WTC11 (cell line): Measurements from ENCODE around the gene TBX4. TPM values are rescaled to one million over a fixed set of nuclear protein-coding genes. Genes with fewer than 3 reads are reported as not detected.

ENCODE experiments used
- ATAC-seq: fragments of 200-7000 bp; cut with Tn5 transposase; 2 replicates; pipeline ENCODE4 v1.10.0; 2021; ENCODE audit warnings: mild to moderate bottlenecking, moderate library complexity
- CTCF ChIA-PET: fragments of 300-600 bp; sonication (Branson Sonifier 250); formaldehyde crosslinking; loops from one replicate; lab custom pipeline; 2021; ENCODE audit warnings: antibody characterized with exemption; lab: Charles Lee
- POLR2A ChIA-PET: fragments of 350-600 bp; sonication (Branson Sonifier 250); formaldehyde crosslinking; loops from one replicate; lab custom pipeline; 2021; ENCODE audit warnings: antibody characterized with exemption; lab: Charles Lee
- DNase-seq: peaks from one replicate; pipeline ENCODE4 v3.0.0; 2021; ENCODE audit warnings: low spot score
- H3K27ac Mint-ChIP-seq: 2 replicates; pipeline ENCODE4 v1.8.0; 2021; ENCODE audit warnings: mixed read lengths
- H3K27me3 Mint-ChIP-seq: 2 replicates; pipeline ENCODE4 v1.8.0; 2021; ENCODE audit warnings: low read depth, mild to moderate bottlenecking, moderate library complexity, mixed read lengths
- H3K36me3 Mint-ChIP-seq: 2 replicates; pipeline ENCODE4 v1.8.0; 2021; ENCODE audit warnings: mixed read lengths
- H3K4me1 Mint-ChIP-seq: 2 replicates; pipeline ENCODE4 v1.8.0; 2022; ENCODE audit warnings: mixed read lengths
- H3K4me3 Mint-ChIP-seq: 2 replicates; pipeline ENCODE4 v1.8.0; 2021; ENCODE audit warnings: mild to moderate bottlenecking, moderate library complexity, mixed read lengths
- H3K9me3 Mint-ChIP-seq: 2 replicates; pipeline ENCODE4 v1.8.0; 2021; ENCODE audit warnings: mixed read lengths
- CREM ChIP-seq: sonication (generic); formaldehyde crosslinking; IDR thresholded peaks from 2 replicates; pipeline ENCODE4 v1.8.1; 2022; ENCODE audit warnings: mild to moderate bottlenecking, missing genetic modification reagents, moderate library complexity
- ELF4 ChIP-seq: sonication (generic); formaldehyde crosslinking; IDR thresholded peaks from 2 replicates; pipeline ENCODE4 v1.8.1; 2022; ENCODE audit warnings: low read depth, mild to moderate bottlenecking, moderate library complexity, missing genetic modification reagents
- ESRRA ChIP-seq: sonication (generic); formaldehyde crosslinking; IDR thresholded peaks from 2 replicates; pipeline ENCODE4 v1.8.1; 2022; ENCODE audit warnings: mild to moderate bottlenecking, missing genetic modification reagents, borderline replicate concordance
- ETV6 ChIP-seq: sonication (generic); formaldehyde crosslinking; IDR thresholded peaks from 2 replicates; pipeline ENCODE4 v1.8.1; 2022; ENCODE audit warnings: mild to moderate bottlenecking, missing genetic modification reagents
- GRHL2 ChIP-seq: fragments of 250-450 bp; sonication (Bioruptor Pico); IDR thresholded peaks from 2 replicates; pipeline ENCODE4 v1.8.0; 2022; ENCODE audit warnings: mild to moderate bottlenecking, moderate library complexity; ENCODE audit not compliant: insufficient replicate concordance, severe bottlenecking
- JUN ChIP-seq: sonication (generic); formaldehyde crosslinking; IDR thresholded peaks from 2 replicates; pipeline ENCODE4 v1.8.0; 2023; ENCODE audit warnings: mild to moderate bottlenecking, missing genetic modification reagents
- MXD4 ChIP-seq: fragments of 250-450 bp; sonication (Bioruptor Pico); IDR thresholded peaks from 2 replicates; pipeline ENCODE4 v1.8.0; 2021; ENCODE audit warnings: mild to moderate bottlenecking, moderate library complexity, borderline replicate concordance
- NFE2L1 ChIP-seq: sonication (generic); formaldehyde crosslinking; IDR thresholded peaks from 2 replicates; pipeline ENCODE4 v1.8.1; 2023; ENCODE audit warnings: missing genetic modification reagents
- NR3C1 ChIP-seq: sonication (generic); formaldehyde crosslinking; conservative IDR thresholded peaks from 2 replicates; pipeline ENCODE4 v1.8.1; 2023; ENCODE audit warnings: low read depth, mild to moderate bottlenecking, missing genetic modification reagents
- PRRX2 ChIP-seq: fragments of 250-450 bp; sonication (Bioruptor Pico); IDR thresholded peaks from 2 replicates; pipeline ENCODE4 v1.8.0; 2021; ENCODE audit warnings: mild to moderate bottlenecking
- SP1 ChIP-seq: sonication (generic); formaldehyde crosslinking; conservative IDR thresholded peaks from 2 replicates; pipeline ENCODE4 v1.8.1; 2022; ENCODE audit warnings: missing genetic modification reagents
- ZNF416 ChIP-seq: fragments of 250-450 bp; sonication (Bioruptor Pico); IDR thresholded peaks from 2 replicates; pipeline ENCODE4 v1.9.0; 2021; ENCODE audit warnings: mild to moderate bottlenecking, inconsistent platforms
- ZNF671 ChIP-seq: fragments of 250-450 bp; sonication (Bioruptor Pico); IDR thresholded peaks from 2 replicates; pipeline ENCODE4 v1.8.0; 2021; ENCODE audit warnings: mild to moderate bottlenecking
- total RNA-seq: library from RNA; stranded (reverse); gene quantifications from 3 replicates; pipeline ENCODE4 v1.2.3, GENCODE V29; 2021
- TF ChIP-seq, protein P1 (sequence below): sonication (generic); formaldehyde crosslinking; IDR thresholded peaks from 2 replicates; pipeline ENCODE4 v1.8.1; 2022; ENCODE audit warnings: mild to moderate bottlenecking, missing genetic modification reagents, moderate library complexity, borderline replicate concordance
- TF ChIP-seq, protein P2 (sequence below): sonication (generic); formaldehyde crosslinking; conservative IDR thresholded peaks from 2 replicates; pipeline ENCODE4 v1.8.1; 2022; ENCODE audit warnings: mild to moderate bottlenecking, missing genetic modification reagents
- TF ChIP-seq, protein P3 (sequence below): fragments of 200-600 bp; IDR thresholded peaks from 2 replicates; pipeline ENCODE4 v1.8.0; 2022; ENCODE audit warnings: antibody characterized with exemption
- TF ChIP-seq, protein P4 (sequence below): sonication (generic); formaldehyde crosslinking; IDR thresholded peaks from 2 replicates; pipeline ENCODE4 v1.8.0; 2022; ENCODE audit warnings: missing genetic modification reagents
- TF ChIP-seq, protein P5 (sequence below): sonication (generic); formaldehyde crosslinking; IDR thresholded peaks from 2 replicates; pipeline ENCODE4 v1.8.1; 2022; ENCODE audit warnings: low read depth, mild to moderate bottlenecking, moderate library complexity, missing genetic modification reagents, borderline replicate concordance

The TBX4 gene
- total RNA-seq, 1 experiment from 2014 or later, result not detected

DNA sequence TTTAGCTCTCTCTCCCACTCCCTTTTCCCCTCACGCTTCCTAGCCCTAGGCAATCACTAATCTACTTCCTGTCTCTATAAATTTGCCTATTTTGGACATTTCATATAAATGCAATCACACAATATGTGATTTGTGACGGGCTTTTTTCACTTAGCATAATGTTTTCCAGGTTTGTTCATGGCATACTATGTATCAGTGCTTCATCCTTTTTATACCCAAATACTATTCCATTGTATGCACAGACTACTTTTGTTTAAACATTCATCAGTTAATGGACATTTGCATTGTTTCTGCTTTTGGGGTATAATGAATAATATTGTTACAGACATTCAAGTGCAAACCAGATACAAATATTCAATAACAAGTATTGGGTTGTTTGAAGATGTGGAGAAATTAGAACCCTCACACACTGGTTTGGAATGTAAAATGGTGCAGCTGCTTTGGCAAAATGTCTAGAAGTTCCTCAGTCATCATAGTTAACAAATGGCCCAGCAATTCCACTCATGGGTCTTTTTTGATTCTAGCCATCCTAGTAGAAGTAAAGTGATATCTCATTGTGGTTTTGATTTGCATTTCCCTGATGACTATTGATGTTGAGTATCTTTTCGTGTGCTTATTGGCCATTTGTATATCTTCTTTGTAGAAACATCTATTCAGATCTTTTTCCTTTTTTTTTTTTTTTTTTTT is 67.7 kb downstream of the TBX4 start:
- no peak for DNase-seq
- ATAC-seq, result no peak
- Mint-ChIP-seq H3K9me3 (no peaks in the 10 kb centered on the region), H3K4me3 (no peak overlapping the region), H3K27ac (no peak overlapping the region), H3K27me3 (no peaks in the 10 kb centered on the region)
- POLR2A ChIA-PET, result no interaction called here
- CTCF ChIA-PET, result no interaction called here
- TF ChIP-seq GRHL2 (CRISPR knock-in tag) (no peak), NR3C1 (CRISPR knock-in tag) (no peak), JUN (CRISPR knock-in tag) (no peak), CREM (no peak), MXD4 (no peak), ETV6 (no peak), SP1 (CRISPR knock-in tag) (no peak), ZNF671 (CRISPR knock-in tag) (no peak), ELF4 (CRISPR knock-in tag) (no peak), NFE2L1 (CRISPR knock-in tag) (no peak), ZNF416 (no peak), ESRRA (CRISPR knock-in tag) (no peak)
- TF ChIP-seq, protein P1, sequence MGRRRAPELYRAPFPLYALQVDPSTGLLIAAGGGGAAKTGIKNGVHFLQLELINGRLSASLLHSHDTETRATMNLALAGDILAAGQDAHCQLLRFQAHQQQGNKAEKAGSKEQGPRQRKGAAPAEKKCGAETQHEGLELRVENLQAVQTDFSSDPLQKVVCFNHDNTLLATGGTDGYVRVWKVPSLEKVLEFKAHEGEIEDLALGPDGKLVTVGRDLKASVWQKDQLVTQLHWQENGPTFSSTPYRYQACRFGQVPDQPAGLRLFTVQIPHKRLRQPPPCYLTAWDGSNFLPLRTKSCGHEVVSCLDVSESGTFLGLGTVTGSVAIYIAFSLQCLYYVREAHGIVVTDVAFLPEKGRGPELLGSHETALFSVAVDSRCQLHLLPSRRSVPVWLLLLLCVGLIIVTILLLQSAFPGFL (CRISPR knock-in tag), result no peak
- TF ChIP-seq, protein P2, sequence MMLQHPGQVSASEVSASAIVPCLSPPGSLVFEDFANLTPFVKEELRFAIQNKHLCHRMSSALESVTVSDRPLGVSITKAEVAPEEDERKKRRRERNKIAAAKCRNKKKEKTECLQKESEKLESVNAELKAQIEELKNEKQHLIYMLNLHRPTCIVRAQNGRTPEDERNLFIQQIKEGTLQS, result no peak
- TF ChIP-seq, protein P3, sequence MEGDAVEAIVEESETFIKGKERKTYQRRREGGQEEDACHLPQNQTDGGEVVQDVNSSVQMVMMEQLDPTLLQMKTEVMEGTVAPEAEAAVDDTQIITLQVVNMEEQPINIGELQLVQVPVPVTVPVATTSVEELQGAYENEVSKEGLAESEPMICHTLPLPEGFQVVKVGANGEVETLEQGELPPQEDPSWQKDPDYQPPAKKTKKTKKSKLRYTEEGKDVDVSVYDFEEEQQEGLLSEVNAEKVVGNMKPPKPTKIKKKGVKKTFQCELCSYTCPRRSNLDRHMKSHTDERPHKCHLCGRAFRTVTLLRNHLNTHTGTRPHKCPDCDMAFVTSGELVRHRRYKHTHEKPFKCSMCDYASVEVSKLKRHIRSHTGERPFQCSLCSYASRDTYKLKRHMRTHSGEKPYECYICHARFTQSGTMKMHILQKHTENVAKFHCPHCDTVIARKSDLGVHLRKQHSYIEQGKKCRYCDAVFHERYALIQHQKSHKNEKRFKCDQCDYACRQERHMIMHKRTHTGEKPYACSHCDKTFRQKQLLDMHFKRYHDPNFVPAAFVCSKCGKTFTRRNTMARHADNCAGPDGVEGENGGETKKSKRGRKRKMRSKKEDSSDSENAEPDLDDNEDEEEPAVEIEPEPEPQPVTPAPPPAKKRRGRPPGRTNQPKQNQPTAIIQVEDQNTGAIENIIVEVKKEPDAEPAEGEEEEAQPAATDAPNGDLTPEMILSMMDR, result no peak
- TF ChIP-seq, protein P4, sequence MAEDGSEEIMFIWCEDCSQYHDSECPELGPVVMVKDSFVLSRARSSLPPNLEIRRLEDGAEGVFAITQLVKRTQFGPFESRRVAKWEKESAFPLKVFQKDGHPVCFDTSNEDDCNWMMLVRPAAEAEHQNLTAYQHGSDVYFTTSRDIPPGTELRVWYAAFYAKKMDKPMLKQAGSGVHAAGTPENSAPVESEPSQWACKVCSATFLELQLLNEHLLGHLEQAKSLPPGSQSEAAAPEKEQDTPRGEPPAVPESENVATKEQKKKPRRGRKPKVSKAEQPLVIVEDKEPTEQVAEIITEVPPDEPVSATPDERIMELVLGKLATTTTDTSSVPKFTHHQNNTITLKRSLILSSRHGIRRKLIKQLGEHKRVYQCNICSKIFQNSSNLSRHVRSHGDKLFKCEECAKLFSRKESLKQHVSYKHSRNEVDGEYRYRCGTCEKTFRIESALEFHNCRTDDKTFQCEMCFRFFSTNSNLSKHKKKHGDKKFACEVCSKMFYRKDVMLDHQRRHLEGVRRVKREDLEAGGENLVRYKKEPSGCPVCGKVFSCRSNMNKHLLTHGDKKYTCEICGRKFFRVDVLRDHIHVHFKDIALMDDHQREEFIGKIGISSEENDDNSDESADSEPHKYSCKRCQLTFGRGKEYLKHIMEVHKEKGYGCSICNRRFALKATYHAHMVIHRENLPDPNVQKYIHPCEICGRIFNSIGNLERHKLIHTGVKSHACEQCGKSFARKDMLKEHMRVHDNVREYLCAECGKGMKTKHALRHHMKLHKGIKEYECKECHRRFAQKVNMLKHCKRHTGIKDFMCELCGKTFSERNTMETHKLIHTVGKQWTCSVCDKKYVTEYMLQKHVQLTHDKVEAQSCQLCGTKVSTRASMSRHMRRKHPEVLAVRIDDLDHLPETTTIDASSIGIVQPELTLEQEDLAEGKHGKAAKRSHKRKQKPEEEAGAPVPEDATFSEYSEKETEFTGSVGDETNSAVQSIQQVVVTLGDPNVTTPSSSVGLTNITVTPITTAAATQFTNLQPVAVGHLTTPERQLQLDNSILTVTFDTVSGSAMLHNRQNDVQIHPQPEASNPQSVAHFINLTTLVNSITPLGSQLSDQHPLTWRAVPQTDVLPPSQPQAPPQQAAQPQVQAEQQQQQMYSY, result no peak
- TF ChIP-seq, protein P5, sequence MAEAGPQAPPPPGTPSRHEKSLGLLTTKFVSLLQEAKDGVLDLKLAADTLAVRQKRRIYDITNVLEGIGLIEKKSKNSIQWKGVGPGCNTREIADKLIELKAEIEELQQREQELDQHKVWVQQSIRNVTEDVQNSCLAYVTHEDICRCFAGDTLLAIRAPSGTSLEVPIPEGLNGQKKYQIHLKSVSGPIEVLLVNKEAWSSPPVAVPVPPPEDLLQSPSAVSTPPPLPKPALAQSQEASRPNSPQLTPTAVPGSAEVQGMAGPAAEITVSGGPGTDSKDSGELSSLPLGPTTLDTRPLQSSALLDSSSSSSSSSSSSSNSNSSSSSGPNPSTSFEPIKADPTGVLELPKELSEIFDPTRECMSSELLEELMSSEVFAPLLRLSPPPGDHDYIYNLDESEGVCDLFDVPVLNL (CRISPR knock-in tag), result no peak
- TF ChIP-seq, all 79 proteins: peak for 0
- Mint-ChIP-seq H3K36me3 (no peaks in the 10 kb centered on the region), H3K4me1 (no peaks in the 10 kb centered on the region)

DNA sequence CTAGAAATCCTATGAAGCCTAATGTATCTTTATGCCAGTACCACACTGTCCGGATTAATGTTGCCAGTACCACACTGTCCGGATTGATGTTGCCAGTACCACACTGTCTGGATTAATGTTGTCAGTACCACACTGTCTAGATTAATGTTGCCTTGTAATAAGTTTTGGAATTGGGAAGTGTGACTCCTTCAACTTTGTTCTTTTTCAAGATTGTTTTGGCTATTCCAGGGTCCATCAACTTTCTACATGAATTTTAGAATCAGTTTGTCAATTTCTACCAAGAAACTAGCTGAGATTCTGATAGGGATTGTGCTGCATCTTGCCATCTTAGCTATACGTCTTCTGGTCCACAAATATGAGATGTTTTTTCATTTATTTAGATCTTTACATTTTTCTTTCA is 68.7 kb downstream of the TBX4 start:
- Mint-ChIP-seq H3K27me3 (no peaks in the 10 kb centered on the region), H3K36me3 (no peaks in the 10 kb centered on the region), H3K4me1 (no peaks in the 10 kb centered on the region), H3K9me3 (no peaks in the 10 kb centered on the region), H3K27ac (no peak overlapping the region), H3K4me3 (no peak overlapping the region)
- no peak for TF ChIP-seq PRRX2 (CRISPR knock-in tag)
- DNase-seq (no peak), ATAC-seq (no peak)
- POLR2A ChIA-PET, result no interaction called here
- CTCF ChIA-PET, result no interaction called here
